Measurements from ENCODE around the gene CHORDC1.

The CHORDC1 gene

GRCh38 chr11:90237004-90237403 is 14.2 kb upstream of the CHORDC1 start:
- TF ChIP-seq POLR2AphosphoS5 (IDR thresholded peaks at IDR 0.05; ENCODE audit: low read depth, low read length) = no peak
- TF ChIP-seq TAF1 (IDR thresholded peaks at IDR 0.05; ENCODE audit: borderline replicate concordance, low read depth, low read length) = no peak
- no peak for TF ChIP-seq POLR2A (IDR thresholded peaks at IDR 0.05; ENCODE audit: low read depth, low read length)
- no peak for DNase-seq (ENCODE audit: insufficient read length)
- FAIRE-seq = no peak

GRCh38 chr11:90235526-90235925 is 12.7 kb upstream of the CHORDC1 start:
- no peak for FAIRE-seq
- TF ChIP-seq POLR2A (IDR thresholded peaks at IDR 0.05; ENCODE audit: low read depth, low read length) (no peak), POLR2AphosphoS5 (IDR thresholded peaks at IDR 0.05; ENCODE audit: low read depth, low read length) (no peak), TAF1 (IDR thresholded peaks at IDR 0.05; ENCODE audit: borderline replicate concordance, low read depth, low read length) (no peak)
- DNase-seq (ENCODE audit: insufficient read length) = no peak

- DNase-seq (ENCODE audit: insufficient read length) (no peak), FAIRE-seq (no peak)
- TF ChIP-seq POLR2AphosphoS5 (IDR thresholded peaks at IDR 0.05; ENCODE audit: low read depth, low read length) (no peak), TAF1 (IDR thresholded peaks at IDR 0.05; ENCODE audit: borderline replicate concordance, low read depth, low read length) (no peak), POLR2A (IDR thresholded peaks at IDR 0.05; ENCODE audit: low read depth, low read length) (no peak)
These were observed 12.1 kb upstream of the CHORDC1 start for GRCh38 chr11:90234977-90235376.

GRCh38 chr11:90229791-90230190 is 6.9 kb upstream of the CHORDC1 start:
- TF ChIP-seq TAF1 (IDR thresholded peaks at IDR 0.05; ENCODE audit: borderline replicate concordance, low read depth, low read length) (no peak), POLR2A (IDR thresholded peaks at IDR 0.05; ENCODE audit: low read depth, low read length) (no peak), POLR2AphosphoS5 (IDR thresholded peaks at IDR 0.05; ENCODE audit: low read depth, low read length) (no peak)
- FAIRE-seq (no peak), DNase-seq (ENCODE audit: insufficient read length) (no peak)

- TF ChIP-seq TAF1 (IDR thresholded peaks at IDR 0.05; ENCODE audit: borderline replicate concordance, low read depth, low read length) (no peak), POLR2A (IDR thresholded peaks at IDR 0.05; ENCODE audit: low read depth, low read length) (no peak), POLR2AphosphoS5 (IDR thresholded peaks at IDR 0.05; ENCODE audit: low read depth, low read length) (no peak)
- DNase-seq (ENCODE audit: insufficient read length) (no peak), FAIRE-seq (no peak)
These were observed 5.2 kb upstream of the CHORDC1 start for GRCh38 chr11:90228056-90228455.

- DNase-seq (ENCODE audit: insufficient read length) (no peak), FAIRE-seq (no peak)
- no peak for TF ChIP-seq POLR2AphosphoS5 (IDR thresholded peaks at IDR 0.05; ENCODE audit: low read depth, low read length)
- no peak for TF ChIP-seq TAF1 (IDR thresholded peaks at IDR 0.05; ENCODE audit: borderline replicate concordance, low read depth, low read length)
- TF ChIP-seq POLR2A (IDR thresholded peaks at IDR 0.05; ENCODE audit: low read depth, low read length) = no peak
These were observed 368 bp upstream of the CHORDC1 start for GRCh38 chr11:90223248-90223585.

GRCh38 chr11:90221803-90222458 is 918 bp downstream of the CHORDC1 start:
- TF ChIP-seq TAF1 (IDR thresholded peaks at IDR 0.05; ENCODE audit: borderline replicate concordance, low read depth, low read length) (no peak), POLR2AphosphoS5 (IDR thresholded peaks at IDR 0.05; ENCODE audit: low read depth, low read length) (no peak), POLR2A (IDR thresholded peaks at IDR 0.05; ENCODE audit: low read depth, low read length) (no peak)
- peak; percentile 83 for FAIRE-seq
- DNase-seq (ENCODE audit: insufficient read length) = no peak

GRCh38 chr11:90220391-90220790 is 2.5 kb downstream of the CHORDC1 start:
- FAIRE-seq = no peak

GRCh38 chr11:90219438-90219837 is 3.4 kb downstream of the CHORDC1 start:
- DNase-seq (ENCODE audit: insufficient read length) (no peak), FAIRE-seq (peak; percentile 27)
- TF ChIP-seq POLR2A (IDR thresholded peaks at IDR 0.05; ENCODE audit: low read depth, low read length) (no peak), POLR2AphosphoS5 (IDR thresholded peaks at IDR 0.05; ENCODE audit: low read depth, low read length) (no peak), TAF1 (IDR thresholded peaks at IDR 0.05; ENCODE audit: borderline replicate concordance, low read depth, low read length) (no peak)

More at GRCh38 chr11:90220391-90220790, 2.5 kb downstream of the CHORDC1 start:
- DNase-seq (ENCODE audit: insufficient read length) = no peak
- TF ChIP-seq POLR2A (IDR thresholded peaks at IDR 0.05; ENCODE audit: low read depth, low read length) (no peak), POLR2AphosphoS5 (IDR thresholded peaks at IDR 0.05; ENCODE audit: low read depth, low read length) (no peak), TAF1 (IDR thresholded peaks at IDR 0.05; ENCODE audit: borderline replicate concordance, low read depth, low read length) (no peak)

- FAIRE-seq (no peak), DNase-seq (ENCODE audit: insufficient read length) (no peak)
- no peak for TF ChIP-seq POLR2AphosphoS5 (IDR thresholded peaks at IDR 0.05; ENCODE audit: low read depth, low read length)
- TF ChIP-seq POLR2A (IDR thresholded peaks at IDR 0.05; ENCODE audit: low read depth, low read length) = no peak
- no peak for TF ChIP-seq TAF1 (IDR thresholded peaks at IDR 0.05; ENCODE audit: borderline replicate concordance, low read depth, low read length)
These were observed 4.2 kb downstream of the CHORDC1 start for GRCh38 chr11:90218606-90219005.

GRCh38 chr11:90216611-90217010 is 6.2 kb downstream of the CHORDC1 start:
- FAIRE-seq = peak; percentile 53
- TF ChIP-seq TAF1 (IDR thresholded peaks at IDR 0.05; ENCODE audit: borderline replicate concordance, low read depth, low read length) (no peak), POLR2A (IDR thresholded peaks at IDR 0.05; ENCODE audit: low read depth, low read length) (no peak), POLR2AphosphoS5 (IDR thresholded peaks at IDR 0.05; ENCODE audit: low read depth, low read length) (no peak)
- DNase-seq (ENCODE audit: insufficient read length) = no peak

GRCh38 chr11:90213322-90213721 is 9.5 kb downstream of the CHORDC1 start:
- DNase-seq (ENCODE audit: insufficient read length) (no peak), FAIRE-seq (peak; percentile 48)
- no peak for TF ChIP-seq TAF1 (IDR thresholded peaks at IDR 0.05; ENCODE audit: borderline replicate concordance, low read depth, low read length)
- no peak for TF ChIP-seq POLR2A (IDR thresholded peaks at IDR 0.05; ENCODE audit: low read depth, low read length)
- no peak for TF ChIP-seq POLR2AphosphoS5 (IDR thresholded peaks at IDR 0.05; ENCODE audit: low read depth, low read length)
